ENCODE measurements around the gene SLC25A53.
"Not testable (repeated sequence)": the region's sequence is repeated elsewhere in the genome, so short reads cannot be mapped to it uniquely, and the experiment has no call there.

DNA sequence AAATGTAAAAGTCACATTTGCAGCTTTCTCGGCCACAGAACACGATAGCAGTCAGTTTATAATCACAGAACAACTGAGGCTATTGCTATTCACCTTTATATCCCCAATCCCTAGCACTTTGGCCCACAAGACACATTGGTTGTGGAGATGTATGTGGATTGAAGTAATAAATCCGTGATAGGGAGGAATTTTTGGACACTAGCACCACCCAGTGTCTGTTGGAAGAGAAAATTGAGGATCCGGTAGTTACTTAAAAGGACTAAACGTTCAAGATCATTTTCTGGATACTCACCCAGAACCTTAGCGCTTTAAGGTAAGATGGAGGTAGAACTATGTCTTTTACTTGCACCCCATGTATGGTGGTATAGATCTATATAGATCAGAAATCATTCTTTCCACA, 79.0 kb downstream of the SLC25A53 start:
- TF ChIP-seq, protein P1, sequence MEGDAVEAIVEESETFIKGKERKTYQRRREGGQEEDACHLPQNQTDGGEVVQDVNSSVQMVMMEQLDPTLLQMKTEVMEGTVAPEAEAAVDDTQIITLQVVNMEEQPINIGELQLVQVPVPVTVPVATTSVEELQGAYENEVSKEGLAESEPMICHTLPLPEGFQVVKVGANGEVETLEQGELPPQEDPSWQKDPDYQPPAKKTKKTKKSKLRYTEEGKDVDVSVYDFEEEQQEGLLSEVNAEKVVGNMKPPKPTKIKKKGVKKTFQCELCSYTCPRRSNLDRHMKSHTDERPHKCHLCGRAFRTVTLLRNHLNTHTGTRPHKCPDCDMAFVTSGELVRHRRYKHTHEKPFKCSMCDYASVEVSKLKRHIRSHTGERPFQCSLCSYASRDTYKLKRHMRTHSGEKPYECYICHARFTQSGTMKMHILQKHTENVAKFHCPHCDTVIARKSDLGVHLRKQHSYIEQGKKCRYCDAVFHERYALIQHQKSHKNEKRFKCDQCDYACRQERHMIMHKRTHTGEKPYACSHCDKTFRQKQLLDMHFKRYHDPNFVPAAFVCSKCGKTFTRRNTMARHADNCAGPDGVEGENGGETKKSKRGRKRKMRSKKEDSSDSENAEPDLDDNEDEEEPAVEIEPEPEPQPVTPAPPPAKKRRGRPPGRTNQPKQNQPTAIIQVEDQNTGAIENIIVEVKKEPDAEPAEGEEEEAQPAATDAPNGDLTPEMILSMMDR (conservative IDR thresholded peaks at IDR 0.05; ENCODE audit: low read length): not testable (repeated sequence)
- TF ChIP-seq EZH2phosphoT487 (IDR thresholded peaks at IDR 0.05; ENCODE audit: borderline replicate concordance, low read depth, low read length): not testable (repeated sequence)
